Measurements from ENCODE around the gene CD7. TPM values are rescaled to one million over a fixed set of nuclear protein-coding genes. Genes with fewer than 3 reads are reported as not detected.

CD7 gene
- total RNA-seq, 1 donor from 2014 or later, result 0.27 TPM

DNA sequence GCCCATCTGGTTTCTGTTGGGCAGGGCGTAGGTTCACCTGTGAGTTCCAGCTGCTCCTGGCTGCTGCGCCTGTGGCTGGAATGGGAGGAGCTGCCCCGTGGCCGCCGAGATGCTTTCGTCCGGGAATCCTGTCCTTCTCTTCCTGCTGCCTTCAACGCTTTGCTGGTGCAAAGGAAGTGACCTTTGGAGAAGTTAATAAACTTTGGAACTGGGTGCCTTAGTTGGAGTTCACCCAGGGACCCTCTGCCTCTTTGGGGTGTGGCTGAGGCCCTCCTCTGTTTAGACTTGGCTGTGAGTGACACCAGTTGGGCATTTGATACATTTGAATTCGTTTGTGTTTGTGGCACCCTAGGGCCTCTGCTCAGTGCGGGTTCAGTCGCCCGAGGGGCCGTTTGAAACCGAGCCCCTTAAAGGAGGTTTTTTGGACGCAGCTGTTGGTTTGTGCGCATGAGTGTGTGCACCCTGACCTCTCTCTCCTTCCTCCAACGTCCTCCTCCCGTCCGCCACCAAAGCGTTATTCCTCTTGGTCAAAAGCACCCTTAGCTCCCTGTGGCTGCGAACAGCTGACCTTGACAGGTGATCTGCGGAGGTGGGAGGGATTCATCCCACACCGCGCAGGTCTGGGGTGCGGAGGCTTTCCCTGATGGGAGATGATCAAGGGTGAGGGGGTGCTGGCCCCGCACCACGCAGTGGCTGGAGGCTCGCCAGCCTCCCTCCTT lies 25.1 kb upstream of the CD7 start:
- no peaks in the 10 kb centered on the region for H3K36me3 Mint-ChIP-seq (ENCODE audit: unreplicated experiment)
- H3K27me3 Mint-ChIP-seq (ENCODE audit: unreplicated experiment), result peaks cover 10% of the 10 kb centered on the region

DNA sequence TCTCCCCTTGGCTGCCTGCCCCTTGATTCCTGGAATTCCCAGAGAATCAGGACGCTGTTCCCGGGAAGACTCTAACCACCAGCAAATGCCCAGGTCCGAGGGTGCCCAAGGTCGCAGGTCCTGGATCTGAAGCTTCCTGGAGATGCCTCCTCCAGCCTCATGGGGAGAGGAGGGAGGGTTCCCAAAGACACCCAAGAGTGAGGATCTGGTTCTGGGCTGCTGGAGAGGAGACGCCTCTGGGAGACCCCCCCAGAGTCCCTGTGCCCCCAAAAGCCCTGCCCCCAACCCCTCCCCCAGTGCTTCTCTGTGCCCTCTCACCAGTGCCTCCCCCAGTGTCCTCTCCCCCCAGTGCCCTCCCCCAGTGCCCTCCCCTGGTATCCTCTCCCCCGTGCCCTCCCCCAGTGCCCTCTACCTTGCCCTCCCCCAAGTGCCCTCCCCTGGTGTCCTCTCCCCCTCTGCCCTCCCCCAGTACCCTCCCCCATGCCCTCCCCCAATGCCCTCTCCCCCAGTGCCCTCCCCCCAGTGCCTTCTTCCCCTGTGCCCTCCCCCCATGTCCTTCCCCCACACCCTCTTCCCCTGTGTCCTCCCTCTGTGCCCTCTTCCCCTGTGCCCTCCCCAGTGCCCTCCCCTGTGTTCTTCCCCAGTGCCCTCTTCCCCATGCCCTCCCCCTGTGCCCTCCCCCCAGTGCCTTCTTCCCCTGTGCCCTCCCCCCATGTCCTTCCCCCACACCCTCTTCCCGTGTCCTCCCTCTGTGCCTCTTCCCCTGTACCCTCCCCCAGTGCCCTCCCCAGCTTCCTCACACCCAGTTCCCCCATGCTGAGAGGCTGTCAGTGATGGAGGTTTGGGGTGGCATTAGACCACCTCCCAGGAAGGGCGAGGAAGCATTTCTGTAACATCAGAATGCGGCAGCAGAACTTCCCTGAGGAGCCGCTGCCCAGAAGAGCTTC lies 22.5 kb upstream of the CD7 start:
- TF ChIP-seq, protein P1, sequence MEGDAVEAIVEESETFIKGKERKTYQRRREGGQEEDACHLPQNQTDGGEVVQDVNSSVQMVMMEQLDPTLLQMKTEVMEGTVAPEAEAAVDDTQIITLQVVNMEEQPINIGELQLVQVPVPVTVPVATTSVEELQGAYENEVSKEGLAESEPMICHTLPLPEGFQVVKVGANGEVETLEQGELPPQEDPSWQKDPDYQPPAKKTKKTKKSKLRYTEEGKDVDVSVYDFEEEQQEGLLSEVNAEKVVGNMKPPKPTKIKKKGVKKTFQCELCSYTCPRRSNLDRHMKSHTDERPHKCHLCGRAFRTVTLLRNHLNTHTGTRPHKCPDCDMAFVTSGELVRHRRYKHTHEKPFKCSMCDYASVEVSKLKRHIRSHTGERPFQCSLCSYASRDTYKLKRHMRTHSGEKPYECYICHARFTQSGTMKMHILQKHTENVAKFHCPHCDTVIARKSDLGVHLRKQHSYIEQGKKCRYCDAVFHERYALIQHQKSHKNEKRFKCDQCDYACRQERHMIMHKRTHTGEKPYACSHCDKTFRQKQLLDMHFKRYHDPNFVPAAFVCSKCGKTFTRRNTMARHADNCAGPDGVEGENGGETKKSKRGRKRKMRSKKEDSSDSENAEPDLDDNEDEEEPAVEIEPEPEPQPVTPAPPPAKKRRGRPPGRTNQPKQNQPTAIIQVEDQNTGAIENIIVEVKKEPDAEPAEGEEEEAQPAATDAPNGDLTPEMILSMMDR (IDR thresholded peaks at IDR 0.05; ENCODE audit: partially characterized antibody, unreplicated experiment), result no peak
- H3K36me3 Mint-ChIP-seq (ENCODE audit: unreplicated experiment), result no peaks in the 10 kb centered on the region
- no peak overlapping the region for H3K27ac Mint-ChIP-seq (ENCODE audit: unreplicated experiment)
- H3K27me3 Mint-ChIP-seq (ENCODE audit: unreplicated experiment), result peaks cover 13% of the 10 kb centered on the region
- no peak for DNase-seq
- H3K4me3 Mint-ChIP-seq (ENCODE audit: unreplicated experiment), result no peak overlapping the region
- H3K4me1 Mint-ChIP-seq (ENCODE audit: low read depth, unreplicated experiment), result peaks cover 6% of the 10 kb centered on the region
- H3K9me3 Mint-ChIP-seq (ENCODE audit: unreplicated experiment), result peaks cover 1% of the 10 kb centered on the region

More for the DNA sequence above, 25.1 kb upstream of the CD7 start:
- no peak for DNase-seq
- no peaks in the 10 kb centered on the region for H3K9me3 Mint-ChIP-seq (ENCODE audit: unreplicated experiment)
- H3K27ac Mint-ChIP-seq (ENCODE audit: unreplicated experiment), result no peak overlapping the region
- H3K4me3 Mint-ChIP-seq (ENCODE audit: unreplicated experiment), result no peak overlapping the region
- H3K4me1 Mint-ChIP-seq (ENCODE audit: low read depth, unreplicated experiment), result peaks cover 4% of the 10 kb centered on the region
- TF ChIP-seq, protein P1 (IDR thresholded peaks at IDR 0.05; ENCODE audit: partially characterized antibody, unreplicated experiment), result no peak

DNA sequence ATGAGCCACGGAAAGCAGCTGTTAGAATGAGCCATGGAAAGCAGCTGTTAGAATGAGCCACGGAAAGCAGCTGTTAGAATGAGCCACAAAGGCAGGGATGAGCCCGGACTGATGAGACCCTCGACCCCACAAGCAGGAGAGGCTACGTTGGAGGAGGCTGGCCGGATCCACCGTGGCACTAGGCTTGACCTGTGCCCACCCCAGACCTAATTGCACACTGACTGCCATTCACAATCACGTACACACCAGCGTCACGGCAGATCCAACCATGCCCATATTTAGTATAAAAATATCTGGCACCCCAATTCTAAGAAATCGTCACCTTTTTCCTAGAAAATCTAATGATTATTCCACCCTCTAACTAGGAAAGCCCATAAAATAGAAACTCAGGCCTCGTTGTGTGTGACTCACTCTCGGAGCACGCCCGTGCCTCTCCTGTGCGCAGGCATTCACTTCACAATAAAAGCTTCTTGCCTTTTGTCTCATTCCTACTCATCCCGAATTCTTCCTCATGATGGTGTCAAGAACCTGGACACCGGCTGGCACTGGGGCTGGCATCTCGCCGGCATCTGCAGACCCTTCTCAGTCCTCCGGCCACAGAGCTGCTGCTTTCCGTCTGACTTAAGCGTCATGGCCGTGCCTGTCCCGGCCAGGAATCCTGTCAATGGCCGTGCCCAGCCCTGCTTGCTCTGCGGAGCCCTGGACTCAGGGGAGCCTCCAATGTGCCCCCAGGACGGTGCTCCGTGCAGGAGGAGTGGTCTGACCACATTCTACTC lies 21.6 kb upstream of the CD7 start:
- no peak for DNase-seq
- peaks cover 2% of the 10 kb centered on the region for H3K9me3 Mint-ChIP-seq (ENCODE audit: unreplicated experiment)
- no peak overlapping the region for H3K4me3 Mint-ChIP-seq (ENCODE audit: unreplicated experiment)

DNA sequence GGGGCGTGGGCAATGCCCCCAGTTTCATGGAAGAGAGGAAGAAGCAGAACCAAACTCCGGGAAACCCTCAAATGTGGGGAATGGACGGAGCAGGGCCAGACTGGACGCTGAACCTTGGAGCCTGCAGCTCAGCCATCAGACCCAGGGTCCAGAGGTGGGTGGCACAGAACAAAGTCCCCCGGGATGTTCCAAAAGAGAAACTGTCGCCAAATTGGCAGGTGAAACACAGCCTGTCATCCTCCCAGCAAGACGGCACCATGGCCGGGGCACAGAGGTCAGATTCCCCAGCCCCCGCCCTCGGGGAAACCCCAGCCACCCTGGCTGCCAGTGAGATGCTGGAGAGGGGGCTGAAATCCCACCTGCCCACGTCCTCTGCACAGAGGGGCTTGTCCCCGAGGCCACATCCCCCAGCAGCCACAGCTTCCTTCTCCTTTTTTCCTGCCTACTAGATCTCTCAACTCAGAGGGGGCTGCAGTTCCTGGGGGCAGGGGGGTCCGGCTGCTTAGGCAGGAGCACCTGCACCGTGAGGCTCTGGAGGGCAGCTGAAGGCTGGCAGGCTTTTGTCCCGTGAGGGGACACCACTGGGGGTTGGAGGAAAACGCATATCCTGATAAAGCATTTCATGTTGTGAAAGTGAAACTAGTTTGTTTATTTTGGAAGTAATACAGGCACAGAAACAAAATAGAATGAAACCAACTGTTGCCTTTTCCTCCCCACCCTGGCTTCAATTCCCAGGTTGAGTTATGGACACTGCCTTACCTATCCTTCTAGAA lies 17.4 kb upstream of the CD7 start:
- no peak overlapping the region for H3K4me3 Mint-ChIP-seq (ENCODE audit: unreplicated experiment)
- no peak for DNase-seq
- peaks cover 8% of the 10 kb centered on the region for H3K9me3 Mint-ChIP-seq (ENCODE audit: unreplicated experiment)
- peaks cover 8% of the 10 kb centered on the region for H3K4me1 Mint-ChIP-seq (ENCODE audit: low read depth, unreplicated experiment)
- no peaks in the 10 kb centered on the region for H3K36me3 Mint-ChIP-seq (ENCODE audit: unreplicated experiment)
- TF ChIP-seq, protein P1 (IDR thresholded peaks at IDR 0.05; ENCODE audit: partially characterized antibody, unreplicated experiment), result no peak
- peaks cover 15% of the 10 kb centered on the region for H3K27me3 Mint-ChIP-seq (ENCODE audit: unreplicated experiment)
- no peak overlapping the region for H3K27ac Mint-ChIP-seq (ENCODE audit: unreplicated experiment)

More for the DNA sequence above, 21.6 kb upstream of the CD7 start:
- H3K27ac Mint-ChIP-seq (ENCODE audit: unreplicated experiment), result no peak overlapping the region
- peaks cover 7% of the 10 kb centered on the region for H3K4me1 Mint-ChIP-seq (ENCODE audit: low read depth, unreplicated experiment)
- H3K27me3 Mint-ChIP-seq (ENCODE audit: unreplicated experiment), result peaks cover 13% of the 10 kb centered on the region
- TF ChIP-seq, protein P1 (IDR thresholded peaks at IDR 0.05; ENCODE audit: partially characterized antibody, unreplicated experiment), result no peak
- no peaks in the 10 kb centered on the region for H3K36me3 Mint-ChIP-seq (ENCODE audit: unreplicated experiment)
